Neural progenitor cell (in vitro differentiated cells): Measurements from ENCODE around the gene AGA.

Source experiments
- CTCF ChIP-seq: fragments of 200-600 bp; sonication (generic); IDR thresholded peaks from 2 replicates; pipeline ENCODE4 v1.5.1; 2017; ENCODE audit warnings: antibody characterized with exemption, mild to moderate bottlenecking
- EZH2 ChIP-seq: fragments of 200-600 bp; sonication (generic); IDR thresholded peaks from 2 replicates; pipeline ENCODE4 v1.6.1; 2017; ENCODE audit warnings: antibody characterized with exemption, mild to moderate bottlenecking, moderate library complexity

- TF ChIP-seq CTCF (no peak), EZH2 (no peak)
Measured at GRCh38 chr4:177444911-177445736, 2.9 kb upstream of the AGA start.
